HT-29 (cell line): ENCODE results near the gene CFAP90. TPM values are rescaled to one million over a fixed set of nuclear protein-coding genes. Genes with fewer than 3 reads are reported as not detected.

Source experiments
- DNase-seq: peaks from one replicate; pipeline ENCODE4 v3.0.0-alpha.2; 2015; ENCODE audit warnings: low spot score
- total RNA-seq: library from RNA; depleted of rRNA; stranded (reverse); fragments of >200 nt; shearing (Covaris generic); gene quantifications from 2 replicates; pipeline ENCODE4 v1.2.3, GENCODE V29; 2014

CFAP90 gene
- total RNA-seq, 1 experiment from 2014 or later, result not detected

GRCh38 chr5:7868427-7868772, 17.5 kb upstream of the CFAP90 start:
- DNase-seq, result peak; percentile 46

GRCh38 chr5:7867260-7867659, 16.3 kb upstream of the CFAP90 start:
- no peak for DNase-seq

GRCh38 chr5:7866196-7866595, 15.3 kb upstream of the CFAP90 start:
- no peak for DNase-seq

- DNase-seq, result no peak
Observed at GRCh38 chr5:7857926-7858632, 7.1 kb upstream of the CFAP90 start.

GRCh38 chr5:7857361-7857760, 6.4 kb upstream of the CFAP90 start:
- no peak for DNase-seq

GRCh38 chr5:7856855-7857254, 5.9 kb upstream of the CFAP90 start:
- DNase-seq, result peak; percentile 29

- no peak for DNase-seq
Observed at GRCh38 chr5:7855611-7856010, 4.7 kb upstream of the CFAP90 start.

GRCh38 chr5:7852988-7853387, 2.1 kb upstream of the CFAP90 start:
- no peak for DNase-seq

GRCh38 chr5:7852542-7852941, 1.6 kb upstream of the CFAP90 start:
- no peak for DNase-seq

- DNase-seq, result no peak
Observed at GRCh38 chr5:7851617-7852289, 820 bp upstream of the CFAP90 start.

- no peak for DNase-seq
Observed at GRCh38 chr5:7851240-7851592, 283 bp upstream of the CFAP90 start.

- no peak for DNase-seq
Observed at GRCh38 chr5:7849681-7850394, 1.1 kb downstream of the CFAP90 start.

- DNase-seq, result no peak
Observed at GRCh38 chr5:7848296-7848695, 2.6 kb downstream of the CFAP90 start.

GRCh38 chr5:7846327-7846726, 4.6 kb downstream of the CFAP90 start:
- DNase-seq, result no peak

GRCh38 chr5:7845557-7845956, 5.4 kb downstream of the CFAP90 start:
- DNase-seq, result no peak

- DNase-seq, result no peak
Observed at GRCh38 chr5:7844901-7845300, 6.0 kb downstream of the CFAP90 start.

- DNase-seq, result no peak
Observed at GRCh38 chr5:7842531-7842930, 8.4 kb downstream of the CFAP90 start.

GRCh38 chr5:7837403-7837802, 13.5 kb downstream of the CFAP90 start:
- no peak for DNase-seq

- DNase-seq, result no peak
Observed at GRCh38 chr5:7834982-7835381, 16.0 kb downstream of the CFAP90 start.

- DNase-seq, result no peak
Observed at GRCh38 chr5:7828269-7828668, 22.7 kb downstream of the CFAP90 start.

GRCh38 chr5:7827610-7828009, 23.3 kb downstream of the CFAP90 start:
- DNase-seq, result no peak

- no peak for DNase-seq
Observed at GRCh38 chr5:7825630-7826029, 25.3 kb downstream of the CFAP90 start.

GRCh38 chr5:7824995-7825394, 25.9 kb downstream of the CFAP90 start:
- no peak for DNase-seq
